ENCODE results near the gene HMGXB3. TPM values are rescaled to one million over a fixed set of nuclear protein-coding genes. Genes with fewer than 3 reads are reported as not detected.
A peak's percentile ranks its signal among the peaks of the same experiment; 100 is the strongest.

HMGXB3 gene
- total and polyA plus RNA-seq, 2 of the 13 experiments (the other 11 are each of a cell fraction or from before 2014, with no cell fraction given), result 18.8 to 23.8 TPM

DNA sequence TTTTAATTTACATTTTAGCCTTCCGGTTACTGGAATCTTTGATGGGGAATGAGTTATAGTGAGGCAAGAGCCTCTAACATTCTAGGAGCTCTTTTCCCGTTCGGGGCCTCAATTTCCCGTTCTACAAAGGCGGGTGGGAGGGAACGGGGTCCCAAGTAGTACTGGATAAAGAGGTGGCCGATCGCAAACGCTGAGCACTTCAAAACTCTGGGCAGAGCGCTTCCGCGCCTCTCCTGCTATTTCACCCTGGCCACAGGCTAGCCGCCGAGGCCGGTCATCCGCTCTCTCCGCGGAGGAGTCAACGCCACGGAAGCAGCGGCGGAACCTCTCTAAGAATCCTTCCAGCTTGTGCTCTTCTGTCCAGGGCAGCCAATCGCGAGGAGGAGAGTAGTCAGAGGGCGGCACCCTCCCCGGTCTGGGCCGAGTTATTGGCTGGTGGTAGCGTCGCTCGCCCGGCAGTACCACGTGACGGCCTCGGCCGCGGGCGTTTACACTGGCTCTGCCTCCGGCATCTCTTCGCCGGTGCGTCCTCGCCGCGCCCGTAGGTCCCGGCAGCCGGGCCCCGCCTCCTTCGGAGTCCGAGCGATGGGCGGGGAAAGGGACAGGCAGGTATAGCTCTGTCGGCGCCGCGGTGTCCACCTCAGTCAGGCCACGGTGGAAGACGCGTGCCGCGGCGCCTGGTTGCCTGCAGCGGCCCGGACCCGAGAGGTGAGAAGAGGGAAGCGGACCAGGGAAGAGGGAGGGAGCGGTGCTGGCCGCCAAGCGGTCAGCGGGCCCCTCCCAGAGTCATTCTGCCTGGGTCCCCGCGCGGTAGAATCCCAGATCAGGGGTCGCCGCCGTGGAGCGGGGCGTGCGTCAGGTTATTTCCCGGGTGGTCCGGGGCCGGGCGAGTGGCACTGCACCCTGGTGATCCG lies 40.0 kb upstream of the HMGXB3 start, which contains the start of gene SLC26A2 (continued):
- TF ChIP-seq, protein P1, sequence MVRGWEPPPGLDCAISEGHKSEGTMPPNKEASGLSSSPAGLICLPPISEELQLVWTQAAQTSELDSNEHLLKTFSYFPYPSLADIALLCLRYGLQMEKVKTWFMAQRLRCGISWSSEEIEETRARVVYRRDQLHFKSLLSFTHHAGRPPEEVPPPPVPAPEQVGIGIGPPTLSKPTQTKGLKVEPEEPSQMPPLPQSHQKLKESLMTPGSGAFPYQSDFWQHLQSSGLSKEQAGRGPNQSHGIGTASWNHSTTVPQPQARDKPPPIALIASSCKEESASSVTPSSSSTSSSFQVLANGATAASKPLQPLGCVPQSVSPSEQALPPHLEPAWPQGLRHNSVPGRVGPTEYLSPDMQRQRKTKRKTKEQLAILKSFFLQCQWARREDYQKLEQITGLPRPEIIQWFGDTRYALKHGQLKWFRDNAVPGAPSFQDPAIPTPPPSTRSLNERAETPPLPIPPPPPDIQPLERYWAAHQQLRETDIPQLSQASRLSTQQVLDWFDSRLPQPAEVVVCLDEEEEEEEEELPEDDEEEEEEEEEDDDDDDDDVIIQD (CRISPR knock-in tag; IDR thresholded peaks at IDR 0.05; ENCODE audit: low read depth), result peak; percentile 33; the same call in 1 of the 2 replicates
- TF ChIP-seq, protein P2, sequence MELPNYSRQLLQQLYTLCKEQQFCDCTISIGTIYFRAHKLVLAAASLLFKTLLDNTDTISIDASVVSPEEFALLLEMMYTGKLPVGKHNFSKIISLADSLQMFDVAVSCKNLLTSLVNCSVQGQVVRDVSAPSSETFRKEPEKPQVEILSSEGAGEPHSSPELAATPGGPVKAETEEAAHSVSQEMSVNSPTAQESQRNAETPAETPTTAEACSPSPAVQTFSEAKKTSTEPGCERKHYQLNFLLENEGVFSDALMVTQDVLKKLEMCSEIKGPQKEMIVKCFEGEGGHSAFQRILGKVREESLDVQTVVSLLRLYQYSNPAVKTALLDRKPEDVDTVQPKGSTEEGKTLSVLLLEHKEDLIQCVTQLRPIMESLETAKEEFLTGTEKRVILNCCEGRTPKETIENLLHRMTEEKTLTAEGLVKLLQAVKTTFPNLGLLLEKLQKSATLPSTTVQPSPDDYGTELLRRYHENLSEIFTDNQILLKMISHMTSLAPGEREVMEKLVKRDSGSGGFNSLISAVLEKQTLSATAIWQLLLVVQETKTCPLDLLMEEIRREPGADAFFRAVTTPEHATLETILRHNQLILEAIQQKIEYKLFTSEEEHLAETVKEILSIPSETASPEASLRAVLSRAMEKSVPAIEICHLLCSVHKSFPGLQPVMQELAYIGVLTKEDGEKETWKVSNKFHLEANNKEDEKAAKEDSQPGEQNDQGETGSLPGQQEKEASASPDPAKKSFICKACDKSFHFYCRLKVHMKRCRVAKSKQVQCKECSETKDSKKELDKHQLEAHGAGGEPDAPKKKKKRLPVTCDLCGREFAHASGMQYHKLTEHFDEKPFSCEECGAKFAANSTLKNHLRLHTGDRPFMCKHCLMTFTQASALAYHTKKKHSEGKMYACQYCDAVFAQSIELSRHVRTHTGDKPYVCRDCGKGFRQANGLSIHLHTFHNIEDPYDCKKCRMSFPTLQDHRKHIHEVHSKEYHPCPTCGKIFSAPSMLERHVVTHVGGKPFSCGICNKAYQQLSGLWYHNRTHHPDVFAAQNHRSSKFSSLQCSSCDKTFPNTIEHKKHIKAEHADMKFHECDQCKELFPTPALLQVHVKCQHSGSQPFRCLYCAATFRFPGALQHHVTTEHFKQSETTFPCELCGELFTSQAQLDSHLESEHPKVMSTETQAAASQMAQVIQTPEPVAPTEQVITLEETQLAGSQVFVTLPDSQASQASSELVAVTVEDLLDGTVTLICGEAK (IDR thresholded peaks at IDR 0.05), result no peak
- TF ChIP-seq, protein P2 (CRISPR knock-in tag; IDR thresholded peaks at IDR 0.05), result peak; percentile 26; the same call in 1 of the 2 replicates
- TF ChIP-seq GATAD2A (CRISPR knock-in tag; IDR thresholded peaks at IDR 0.05) (peak; percentile 18; the same call in 1 of the 2 replicates), ZNF761 (CRISPR knock-in tag; conservative IDR thresholded peaks at IDR 0.05) (no peak), MIER2 (CRISPR knock-in tag; IDR thresholded peaks at IDR 0.05) (0 out of 2 replicates have a peak, but pooled peaks have one; percentile 12), PHF20 (CRISPR knock-in tag; IDR thresholded peaks at IDR 0.05) (peak; percentile 21; the same call in 1 of the 2 replicates), NFKBIZ (CRISPR knock-in tag; IDR thresholded peaks at IDR 0.05) (0 out of 2 replicates have a peak, but pooled peaks have one; percentile 78), TAF15 (IDR thresholded peaks at IDR 0.05; ENCODE audit: low read depth, low read length, poor library complexity, severe bottlenecking) (peak; percentile 40), ARHGAP35 (CRISPR knock-in tag; IDR thresholded peaks at IDR 0.05; ENCODE audit: borderline replicate concordance) (peak; percentile 28; the same call in 1 of the 2 replicates)
